ENCODE results near the gene ITPKC.
"Not testable (repeated sequence)": the region's sequence is repeated elsewhere in the genome, so short reads cannot be mapped to it uniquely, and the experiment has no call there.

The ITPKC gene

GRCh38 chr19:40758491-40758890 lies 41.6 kb downstream of the ITPKC start:
- DNase-seq (ENCODE audit: low spot score): no peak
- in situ Hi-C loops (cut with MboI; ENCODE audit: low sequenced_read_pairs, unreplicated experiment): no loop called here
- no peak for TF ChIP-seq CTCF (IDR thresholded peaks at IDR 0.05; ENCODE audit: borderline replicate concordance, control extremely low read depth, extremely low read depth, insufficient read depth, missing control alignments)

- no peak for DNase-seq (ENCODE audit: low spot score)
- no peak for TF ChIP-seq CTCF (IDR thresholded peaks at IDR 0.05; ENCODE audit: borderline replicate concordance, control extremely low read depth, extremely low read depth, insufficient read depth, missing control alignments)
- in situ Hi-C loops (cut with MboI; ENCODE audit: low sequenced_read_pairs, unreplicated experiment): no loop called here
Measured at GRCh38 chr19:40759352-40759751, 42.4 kb downstream of the ITPKC start.

- no peak for TF ChIP-seq CTCF (IDR thresholded peaks at IDR 0.05; ENCODE audit: borderline replicate concordance, control extremely low read depth, extremely low read depth, insufficient read depth, missing control alignments)
- DNase-seq (ENCODE audit: low spot score): no peak
- in situ Hi-C loops (cut with MboI; ENCODE audit: low sequenced_read_pairs, unreplicated experiment): no loop called here
Measured at GRCh38 chr19:40762754-40763470, 46.0 kb downstream of the ITPKC start.

- no peak for DNase-seq (ENCODE audit: low spot score)
- TF ChIP-seq CTCF (IDR thresholded peaks at IDR 0.05; ENCODE audit: borderline replicate concordance, control extremely low read depth, extremely low read depth, insufficient read depth, missing control alignments): no peak
- in situ Hi-C loops (cut with MboI; ENCODE audit: low sequenced_read_pairs, unreplicated experiment): no loop called here
Measured at GRCh38 chr19:40763526-40763925, 46.6 kb downstream of the ITPKC start.

- DNase-seq (ENCODE audit: low spot score): no peak
- in situ Hi-C loops (cut with MboI; ENCODE audit: low sequenced_read_pairs, unreplicated experiment): no loop called here
- no peak for TF ChIP-seq CTCF (IDR thresholded peaks at IDR 0.05; ENCODE audit: borderline replicate concordance, control extremely low read depth, extremely low read depth, insufficient read depth, missing control alignments)
Measured at GRCh38 chr19:40763963-40764362, 47.1 kb downstream of the ITPKC start.

- DNase-seq (ENCODE audit: low spot score); in situ Hi-C loops (cut with MboI; ENCODE audit: low sequenced_read_pairs, unreplicated experiment): not testable (repeated sequence)
Measured at GRCh38 chr19:40766385-40766784, 49.5 kb downstream of the ITPKC start.

GRCh38 chr19:40768869-40769268 lies 52.0 kb downstream of the ITPKC start:
- no peak for DNase-seq (ENCODE audit: low spot score)
- TF ChIP-seq CTCF (IDR thresholded peaks at IDR 0.05; ENCODE audit: borderline replicate concordance, control extremely low read depth, extremely low read depth, insufficient read depth, missing control alignments): no peak
- in situ Hi-C loops (cut with MboI; ENCODE audit: low sequenced_read_pairs, unreplicated experiment): no loop called here

GRCh38 chr19:40771101-40771862 lies 54.4 kb downstream of the ITPKC start:
- DNase-seq (ENCODE audit: low spot score); in situ Hi-C loops (cut with MboI; ENCODE audit: low sequenced_read_pairs, unreplicated experiment): not testable (repeated sequence)
